ENCODE data around the gene CTTN.

- TF ChIP-seq CTCF (IDR thresholded peaks at IDR 0.05; ENCODE audit: low read length) (no peak), EZH2 (IDR thresholded peaks at IDR 0.05; ENCODE audit: borderline replicate concordance, low read length) (no peak)
These were observed 25.5 kb downstream of the CTTN start for GRCh38 chr11:70423523-70424505.

Data from OCI-LY1 (cell line).